Trophoblast cell (in vitro differentiated cells and primary cell): ENCODE data around the gene CCDC85A.

Experiments
- DNase-seq, 2 donors: peaks; one replicate each; pipeline ENCODE4 v3.0.0-alpha.2; 2016
- H2AFZ ChIP-seq: 2 replicates; pipeline ENCODE4 v1.6.1; 2013; ENCODE audit warnings: low read length, moderate library complexity, mild to moderate bottlenecking; ENCODE audit not compliant: insufficient read depth, poor library complexity
- H2AK5ac ChIP-seq: 2 replicates; pipeline ENCODE4 v1.6.1; 2013; ENCODE audit warnings: mild to moderate bottlenecking, low read length
- H2BK120ac ChIP-seq: 2 replicates; pipeline ENCODE4 v1.6.1; 2013; ENCODE audit warnings: low read length, mild to moderate bottlenecking, moderate library complexity; ENCODE audit not compliant: insufficient read depth, poor library complexity
- H2BK12ac ChIP-seq: 2 replicates; pipeline ENCODE4 v1.6.1; 2013; ENCODE audit warnings: mild to moderate bottlenecking, low read length, moderate library complexity
- H2BK5ac ChIP-seq: 2 replicates; pipeline ENCODE4 v1.6.1; 2013; ENCODE audit warnings: low read length, low read depth, moderate library complexity, mild to moderate bottlenecking; ENCODE audit not compliant: poor library complexity
- H3K14ac ChIP-seq: 2 replicates; pipeline ENCODE4 v1.6.1; 2013; ENCODE audit warnings: mild to moderate bottlenecking, low read length
- H3K18ac ChIP-seq: 2 replicates; pipeline ENCODE4 v1.6.1; 2013; ENCODE audit warnings: mild to moderate bottlenecking, low read length
- H3K23ac ChIP-seq: 2 replicates; pipeline ENCODE4 v1.6.1; 2013; ENCODE audit warnings: low read length
- H3K27ac ChIP-seq: 2 replicates; pipeline ENCODE4 v1.5.1; 2013; ENCODE audit warnings: low read depth, mild to moderate bottlenecking, inconsistent platforms, low read length, moderate library complexity
- H3K27me3 ChIP-seq: 2 replicates; pipeline ENCODE4 v1.6.1; 2013; ENCODE audit warnings: inconsistent platforms, mild to moderate bottlenecking, low read length, moderate library complexity; ENCODE audit not compliant: insufficient read depth
- H3K36me3 ChIP-seq, 2 experiments: 1 replicate in 1 of 2; 2 replicates in 1 of 2; pipeline ENCODE4 v1.6.1; 2013; ENCODE audit warnings: low read length in 2 of 2, mild to moderate bottlenecking in 2 of 2, moderate library complexity in 1 of 2; ENCODE audit not compliant: insufficient read depth in 2 of 2, control insufficient read depth in 1 of 2
- H3K4ac ChIP-seq: 2 replicates; pipeline ENCODE4 v1.6.1; 2013; ENCODE audit warnings: low read depth, mild to moderate bottlenecking, low read length, moderate library complexity
- H3K4me1 ChIP-seq, 2 experiments: 1 replicate in 1 of 2; 2 replicates in 1 of 2; pipeline ENCODE4 v1.6.1; 2013; ENCODE audit warnings: low read length in 2 of 2, mild to moderate bottlenecking in 2 of 2, moderate library complexity in 1 of 2; ENCODE audit not compliant: insufficient read depth in 2 of 2, control insufficient read depth in 1 of 2
- H3K4me2 ChIP-seq: 2 replicates; pipeline ENCODE4 v1.6.1; 2013; ENCODE audit warnings: inconsistent platforms, mild to moderate bottlenecking, low read length, moderate library complexity
- H3K4me3 ChIP-seq: 2 replicates; pipeline ENCODE4 v1.5.1; 2013; ENCODE audit warnings: mild to moderate bottlenecking, low read depth, low read length, inconsistent platforms
- H3K79me1 ChIP-seq: one replicate; pipeline ENCODE4 v1.6.1; 2013; ENCODE audit warnings: low read length
- H3K79me2 ChIP-seq: 2 replicates; pipeline ENCODE4 v1.6.1; 2013; ENCODE audit warnings: low read length, mild to moderate bottlenecking; ENCODE audit not compliant: control insufficient read depth, insufficient read depth, poor library complexity
- H3K9ac ChIP-seq: 2 replicates; pipeline ENCODE4 v1.6.1; 2013; ENCODE audit warnings: mild to moderate bottlenecking, low read length
- H3K9me3 ChIP-seq: 2 replicates; pipeline ENCODE4 v1.6.1; 2013; ENCODE audit warnings: low read depth, mild to moderate bottlenecking, control low read depth, inconsistent platforms, low read length; ENCODE audit not compliant: insufficient read depth
- H4K12ac ChIP-seq: 2 replicates; pipeline ENCODE4 v1.6.1; 2013; ENCODE audit warnings: low read depth, mild to moderate bottlenecking, low read length, moderate library complexity
- H4K8ac ChIP-seq: 2 replicates; pipeline ENCODE4 v1.6.1; 2013; ENCODE audit warnings: low read depth, mild to moderate bottlenecking, low read length, moderate library complexity
- H4K91ac ChIP-seq: one replicate; pipeline ENCODE4 v1.6.1; 2013; ENCODE audit warnings: low read depth, mild to moderate bottlenecking, low read length, moderate library complexity
- WGBS: extraction: QIAGEN DNeasy Blood & Tissue Kit; methylation state at CpG from one replicate; pipeline ENCODE4 v1.1.7; 2013; ENCODE audit warnings: missing lambda C conversion rate; ENCODE audit not compliant: insufficient read length, insufficient coverage; ENCODE audit errors: extremely low coverage; 5-methylcytosine and 5-hydroxymethylcytosine counted together

The CCDC85A gene

DNA sequence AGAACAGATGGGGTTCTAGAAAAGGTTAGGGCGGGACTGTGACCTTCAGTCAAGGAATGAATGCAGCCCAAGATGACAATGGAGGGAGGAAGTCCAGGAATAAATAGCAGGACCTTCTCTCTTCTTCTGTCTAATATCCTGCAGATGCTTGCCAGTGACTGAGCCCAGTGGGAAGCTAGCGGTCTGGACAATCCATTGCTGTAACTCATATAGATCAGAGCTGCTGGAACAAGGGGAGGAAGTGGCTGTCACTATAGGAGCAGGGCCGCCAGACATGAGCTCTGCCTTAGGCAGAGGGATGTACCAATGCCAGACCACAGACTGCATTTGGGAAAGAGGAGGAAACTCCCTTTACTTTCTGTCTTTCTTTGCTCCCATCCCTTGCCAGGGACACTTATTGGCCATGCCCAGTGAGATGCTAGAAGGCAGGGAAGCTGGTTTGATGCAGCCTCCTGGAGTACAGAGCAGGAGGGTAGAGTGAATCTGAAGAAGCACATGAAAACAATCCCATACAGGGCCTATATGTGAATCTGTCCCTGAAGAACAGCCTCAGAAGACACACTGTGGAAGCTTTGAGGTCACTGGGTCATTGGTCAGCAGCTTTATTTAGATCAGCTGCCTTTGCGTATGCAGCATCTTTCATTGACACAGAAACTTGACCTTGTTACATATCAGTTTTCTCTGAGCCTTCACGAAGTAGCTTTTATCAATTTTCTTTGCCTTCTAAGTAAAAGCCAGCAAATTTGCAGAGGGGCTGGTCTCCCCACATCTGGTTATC is 65.4 kb downstream of the CCDC85A start:
- H3K27me3 ChIP-seq, result no peaks in the 10 kb centered on the region
- H2AK5ac ChIP-seq, result no peak overlapping the region
- H3K23ac ChIP-seq, result no peak overlapping the region
- H2BK5ac ChIP-seq, result no peak overlapping the region
- H3K4me3 ChIP-seq, result no peak overlapping the region
- H3K18ac ChIP-seq, result no peak overlapping the region
- H4K8ac ChIP-seq, result no peak overlapping the region
- no peak overlapping the region for H3K4me2 ChIP-seq
- H4K91ac ChIP-seq, result no peak overlapping the region
- no peaks in the 10 kb centered on the region for H3K9me3 ChIP-seq
- no peak overlapping the region for H3K27ac ChIP-seq
- no peaks in the 10 kb centered on the region for H3K79me2 ChIP-seq
- H3K79me1 ChIP-seq, result no peaks in the 10 kb centered on the region
- DNase-seq, result no peak
- H4K12ac ChIP-seq, result no peak overlapping the region
- H3K4me1 ChIP-seq, result no peaks in the 10 kb centered on the region
- H2BK12ac ChIP-seq, result no peak overlapping the region
- H3K14ac ChIP-seq, result no peak overlapping the region
- no peak overlapping the region for H3K4ac ChIP-seq
- no CpG with 5 or more reads among the region's 5 CpGs for WGBS
- no peak overlapping the region for H2AFZ ChIP-seq
- H3K9ac ChIP-seq, result no peak overlapping the region
- no peak overlapping the region for H2BK120ac ChIP-seq
- no peaks in the 10 kb centered on the region for H3K36me3 ChIP-seq

DNA sequence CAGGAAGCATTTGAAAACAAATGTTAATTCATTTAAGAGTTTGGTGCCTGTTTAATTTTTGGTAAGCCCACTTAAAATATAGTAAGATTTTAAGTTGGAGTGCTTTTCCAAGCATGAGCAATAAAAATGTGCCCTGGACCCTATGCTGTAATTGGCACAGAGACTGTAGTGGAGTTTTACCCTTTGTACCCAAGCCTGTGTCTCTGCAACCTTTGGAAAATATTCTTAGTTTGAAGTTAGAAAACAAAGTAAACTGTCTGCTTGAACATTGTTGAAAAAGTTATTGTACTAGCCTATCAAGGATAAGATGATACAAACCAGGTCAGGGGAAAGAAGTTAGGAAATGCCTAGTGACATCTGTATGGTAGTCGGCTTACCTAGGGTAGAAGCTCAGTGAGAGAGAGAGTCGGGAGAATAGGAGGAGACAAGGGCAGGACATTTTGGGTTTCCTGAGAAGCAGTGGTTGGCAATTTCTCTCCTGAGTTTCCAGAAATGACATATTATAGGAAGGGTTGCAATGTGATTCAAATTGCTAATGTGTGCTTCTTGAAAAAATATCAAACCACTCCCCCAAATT is 66.5 kb downstream of the CCDC85A start:
- no CpG with 5 or more reads among the region's 2 CpGs for WGBS
- no peak overlapping the region for H3K4me3 ChIP-seq
- no peaks in the 10 kb centered on the region for H3K36me3 ChIP-seq
- DNase-seq, result no peak
- no peak overlapping the region for H2BK12ac ChIP-seq
- no peaks in the 10 kb centered on the region for H3K4me1 ChIP-seq
- H3K4me2 ChIP-seq, result no peak overlapping the region
- no peak overlapping the region for H3K14ac ChIP-seq
- H3K9me3 ChIP-seq, result no peaks in the 10 kb centered on the region
- H4K12ac ChIP-seq, result no peak overlapping the region
- no peaks in the 10 kb centered on the region for H3K79me2 ChIP-seq
- H3K9ac ChIP-seq, result no peak overlapping the region
- H2BK120ac ChIP-seq, result no peak overlapping the region
- no peak overlapping the region for H3K4ac ChIP-seq
- H2BK5ac ChIP-seq, result no peak overlapping the region
- H3K27ac ChIP-seq, result no peak overlapping the region
- no peak overlapping the region for H3K18ac ChIP-seq
- H3K79me1 ChIP-seq, result no peaks in the 10 kb centered on the region
- no peak overlapping the region for H3K23ac ChIP-seq
- no peak overlapping the region for H4K8ac ChIP-seq
- H3K27me3 ChIP-seq, result no peaks in the 10 kb centered on the region
- no peak overlapping the region for H4K91ac ChIP-seq
- H2AK5ac ChIP-seq, result no peak overlapping the region
- H2AFZ ChIP-seq, result no peak overlapping the region

DNA sequence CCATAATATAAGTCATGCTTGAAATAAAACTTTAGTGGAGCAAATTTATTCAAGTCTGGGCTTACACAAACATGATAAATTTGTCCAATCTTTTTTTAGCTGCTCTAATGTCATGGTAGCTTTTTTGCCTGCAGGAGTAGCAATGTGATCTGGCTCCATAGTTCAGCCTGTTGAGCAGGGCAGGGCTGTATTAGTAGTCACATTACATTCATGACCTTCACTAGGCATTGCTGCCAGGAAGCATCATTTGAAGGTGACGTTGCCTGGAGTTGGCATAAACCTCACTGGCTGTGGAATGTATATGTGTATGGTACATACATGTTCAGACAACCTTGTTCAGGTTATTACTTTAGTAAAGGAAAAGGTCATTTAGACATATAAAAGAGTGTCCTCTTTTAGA is 76.6 kb downstream of the CCDC85A start:
- Histone ChIP-seq H3K9me3 (peaks cover 1% of the 10 kb centered on the region), H4K12ac (no peak overlapping the region), H3K14ac (no peak overlapping the region), H3K27ac (no peak overlapping the region), H2BK120ac (no peak overlapping the region), H2BK5ac (no peak overlapping the region), H3K36me3 (no peaks in the 10 kb centered on the region), H4K91ac (no peak overlapping the region), H3K18ac (no peak overlapping the region), H4K8ac (no peak overlapping the region), H3K79me1 (no peaks in the 10 kb centered on the region), H3K4me1 (no peaks in the 10 kb centered on the region), H3K27me3 (no peaks in the 10 kb centered on the region), H2BK12ac (no peak overlapping the region), H3K4me3 (no peak overlapping the region), H3K4ac (no peak overlapping the region), H3K4me2 (no peak overlapping the region), H3K9ac (no peak overlapping the region), H3K23ac (no peak overlapping the region), H2AK5ac (no peak overlapping the region), H3K79me2 (no peaks in the 10 kb centered on the region), H2AFZ (no peak overlapping the region)
- DNase-seq, result no peak
- no CpG with 5 or more reads among the region's 1 CpG for WGBS

DNA sequence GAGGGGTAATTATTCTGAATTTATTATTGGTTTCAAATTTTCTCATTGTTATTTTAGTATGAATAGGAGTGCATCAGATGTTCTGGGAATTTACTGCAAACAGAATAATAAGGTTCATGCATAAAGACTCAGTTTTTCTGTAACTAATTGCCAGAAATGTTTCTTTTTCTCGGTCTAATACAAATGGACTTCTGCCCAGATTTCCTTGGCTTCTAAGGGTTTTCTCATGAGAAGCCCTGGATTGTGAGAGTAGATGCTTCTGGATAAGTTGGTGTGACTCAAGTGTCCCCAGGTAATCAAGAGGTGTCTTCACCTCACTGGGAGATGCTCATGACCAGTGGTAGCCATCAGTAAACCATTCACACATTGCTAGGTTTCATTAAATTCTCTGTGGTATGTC is 78.5 kb downstream of the CCDC85A start:
- H3K27me3 ChIP-seq, result no peaks in the 10 kb centered on the region
- H3K18ac ChIP-seq, result no peak overlapping the region
- H3K79me1 ChIP-seq, result no peaks in the 10 kb centered on the region
- no peak overlapping the region for H3K23ac ChIP-seq
- no peak overlapping the region for H2AK5ac ChIP-seq
- H3K36me3 ChIP-seq, result no peaks in the 10 kb centered on the region
- no peak overlapping the region for H4K91ac ChIP-seq
- no peak overlapping the region for H3K4me2 ChIP-seq
- no CpG with 5 or more reads among the region's 1 CpG for whole genome bisulfite sequencing
- H3K4me3 ChIP-seq, result no peak overlapping the region
- no peak overlapping the region for H3K9ac ChIP-seq
- H2BK120ac ChIP-seq, result no peak overlapping the region
- H2BK5ac ChIP-seq, result no peak overlapping the region
- H3K4ac ChIP-seq, result no peak overlapping the region
- H4K8ac ChIP-seq, result no peak overlapping the region
- no peaks in the 10 kb centered on the region for H3K4me1 ChIP-seq
- no peak overlapping the region for H4K12ac ChIP-seq
- H2BK12ac ChIP-seq, result no peak overlapping the region
- H3K79me2 ChIP-seq, result no peaks in the 10 kb centered on the region
- H2AFZ ChIP-seq, result no peak overlapping the region
- H3K9me3 ChIP-seq, result peaks cover 1% of the 10 kb centered on the region
- H3K27ac ChIP-seq, result no peak overlapping the region
- no peak overlapping the region for H3K14ac ChIP-seq
- no peak for DNase-seq
